HEK293 (cell line): ENCODE data around the gene IMMT.

ENCODE experiments used
- CTCF ChIA-PET: fragments of 350-600 bp; formaldehyde crosslinking; extraction: SDS; loops from one replicate; lab custom pipeline; 2021; ENCODE audit warnings: antibody characterized with exemption; lab: Yijun Ruan, JAX
- POLR2A ChIA-PET: fragments of 300-600 bp; formaldehyde crosslinking; extraction: SDS; loops from one replicate; lab custom pipeline; 2020; ENCODE audit warnings: antibody characterized with exemption, inconsistent platforms; lab: Yijun Ruan, JAX
- H3K27ac ChIP-seq: fragments of 200-500 bp; sonication (Bioruptor generic); 2 replicates; pipeline ENCODE4 v1.5.1; 2014; ENCODE audit warnings: low read depth, low read length, control low read depth, inconsistent platforms; ENCODE audit errors: extremely low read depth
- H3K36me3 ChIP-seq, 2 experiments: fragments of 200-500 bp in 1 of 2; sonication (Bioruptor generic) in 1 of 2; 1 replicate in 1 of 2; 2 replicates in 1 of 2; pipeline ENCODE4 v1.5.1; 2014 to 2017; ENCODE audit warnings: inconsistent platforms in 2 of 2, low read length in 2 of 2; ENCODE audit not compliant: control insufficient read depth in 2 of 2, insufficient read depth in 1 of 2
- H3K4me1 ChIP-seq: fragments of 200-500 bp; sonication (Bioruptor generic); 2 replicates; pipeline ENCODE4 v1.5.1; 2014; ENCODE audit warnings: mild to moderate bottlenecking, low read length, inconsistent platforms; ENCODE audit not compliant: control insufficient read depth, insufficient read depth
- H3K4me3 ChIP-seq: 2 replicates; pipeline ENCODE4 v1.5.1; 2011; ENCODE audit warnings: low read depth, mild to moderate bottlenecking, control low read depth, low read length, moderate library complexity
- H3K9me3 ChIP-seq: fragments of 200-500 bp; sonication (Bioruptor generic); 2 replicates; pipeline ENCODE4 v1.5.1; 2014; ENCODE audit warnings: low read depth, low read length, inconsistent platforms; ENCODE audit not compliant: control insufficient read depth, insufficient read depth
- SALL2 ChIP-seq: fragments of 450-650 bp; formaldehyde crosslinking; IDR thresholded peaks from 2 replicates; pipeline ENCODE4 v1.5.0; 2017; ENCODE audit warnings: missing biosample characterization, mild to moderate bottlenecking, missing genetic modification characterization, borderline replicate concordance
- SCRT1 ChIP-seq: fragments of 450-650 bp; formaldehyde crosslinking; IDR thresholded peaks from 2 replicates; pipeline ENCODE4 v1.5.1; 2016; ENCODE audit warnings: missing biosample characterization, missing genetic modification characterization, borderline replicate concordance
- ZBTB7A ChIP-seq: fragments of 450-650 bp; formaldehyde crosslinking; IDR thresholded peaks from 2 replicates; pipeline ENCODE4 v1.5.1; 2016; ENCODE audit warnings: low read depth, missing biosample characterization, missing genetic modification characterization
- ZFP37 ChIP-seq: fragments of 450-650 bp; formaldehyde crosslinking; IDR thresholded peaks from 2 replicates; pipeline ENCODE4 v1.5.1; 2016; ENCODE audit warnings: missing biosample characterization, missing genetic modification characterization
- ZNF157 ChIP-seq: fragments of 450-650 bp; formaldehyde crosslinking; IDR thresholded peaks from 2 replicates; pipeline ENCODE4 v1.5.1; 2016; ENCODE audit warnings: missing biosample characterization, missing genetic modification characterization
- ZNF175 ChIP-seq: fragments of 450-650 bp; formaldehyde crosslinking; IDR thresholded peaks from 2 replicates; pipeline ENCODE4 v1.5.1; 2016; ENCODE audit warnings: missing biosample characterization, missing genetic modification characterization
- ZNF335 ChIP-seq: fragments of 450-650 bp; formaldehyde crosslinking; conservative IDR thresholded peaks from 2 replicates; pipeline ENCODE4 v1.5.1; 2016; ENCODE audit warnings: missing biosample characterization, missing genetic modification characterization
- ZNF426 ChIP-seq: fragments of 450-650 bp; formaldehyde crosslinking; IDR thresholded peaks from 2 replicates; pipeline ENCODE4 v1.5.1; 2017; ENCODE audit warnings: missing biosample characterization, missing genetic modification characterization, mild to moderate bottlenecking, inconsistent platforms, moderate library complexity
- ZNF585B ChIP-seq: fragments of 450-650 bp; formaldehyde crosslinking; IDR thresholded peaks from 2 replicates; pipeline ENCODE4 v1.5.1; 2016; ENCODE audit warnings: missing biosample characterization, missing genetic modification characterization
- ZNF624 ChIP-seq: fragments of 450-650 bp; formaldehyde crosslinking; IDR thresholded peaks from 2 replicates; pipeline ENCODE4 v1.5.1; 2017; ENCODE audit warnings: missing biosample characterization, missing genetic modification characterization
- ZNF626 ChIP-seq: fragments of 450-650 bp; sonication (Bioruptor Pico); formaldehyde crosslinking; IDR thresholded peaks from 2 replicates; pipeline ENCODE4 v1.5.1; 2018; ENCODE audit warnings: missing biosample characterization, missing genetic modification characterization, inconsistent platforms
- ZNF658 ChIP-seq: fragments of 450-650 bp; formaldehyde crosslinking; IDR thresholded peaks from 2 replicates; pipeline ENCODE4; 2016; ENCODE audit warnings: missing biosample characterization, missing genetic modification characterization
- ZNF747 ChIP-seq: fragments of 450-650 bp; formaldehyde crosslinking; IDR thresholded peaks from 2 replicates; pipeline ENCODE4 v1.5.1; 2016; ENCODE audit warnings: missing biosample characterization, missing genetic modification characterization
- ZNF791 ChIP-seq: fragments of 450-650 bp; formaldehyde crosslinking; IDR thresholded peaks from 2 replicates; pipeline ENCODE4 v1.5.1; 2016; ENCODE audit warnings: missing biosample characterization, missing genetic modification characterization
- ZSCAN30 ChIP-seq: fragments of 450-650 bp; IDR thresholded peaks from 2 replicates; pipeline ENCODE4 v1.5.1; 2018; ENCODE audit warnings: missing biosample characterization, mild to moderate bottlenecking, missing genetic modification characterization, moderate library complexity
- TF ChIP-seq, protein P1 (sequence below): fragments of 450-650 bp; formaldehyde crosslinking; IDR thresholded peaks from 2 replicates; pipeline ENCODE4 v1.5.1; 2017; ENCODE audit warnings: missing biosample characterization, missing genetic modification characterization
- TF ChIP-seq, protein P2 (sequence below): fragments of 450-650 bp; formaldehyde crosslinking; IDR thresholded peaks from 2 replicates; pipeline ENCODE4 v1.5.1; 2016; ENCODE audit warnings: missing biosample characterization, missing genetic modification characterization
- TF ChIP-seq, protein P3 (sequence below): fragments of 450-650 bp; formaldehyde crosslinking; IDR thresholded peaks from 2 replicates; pipeline ENCODE4 v1.5.1; 2016; ENCODE audit warnings: missing biosample characterization, missing genetic modification characterization
- TF ChIP-seq, protein P4 (sequence below): fragments of 450-650 bp; formaldehyde crosslinking; IDR thresholded peaks from 2 replicates; pipeline ENCODE4 v1.5.1; 2016; ENCODE audit warnings: missing biosample characterization, missing genetic modification characterization
- TF ChIP-seq, protein P5 (sequence below): fragments of 450-650 bp; formaldehyde crosslinking; IDR thresholded peaks from 2 replicates; pipeline ENCODE4 v1.5.1; 2017; ENCODE audit warnings: missing biosample characterization, missing genetic modification characterization

IMMT gene

DNA sequence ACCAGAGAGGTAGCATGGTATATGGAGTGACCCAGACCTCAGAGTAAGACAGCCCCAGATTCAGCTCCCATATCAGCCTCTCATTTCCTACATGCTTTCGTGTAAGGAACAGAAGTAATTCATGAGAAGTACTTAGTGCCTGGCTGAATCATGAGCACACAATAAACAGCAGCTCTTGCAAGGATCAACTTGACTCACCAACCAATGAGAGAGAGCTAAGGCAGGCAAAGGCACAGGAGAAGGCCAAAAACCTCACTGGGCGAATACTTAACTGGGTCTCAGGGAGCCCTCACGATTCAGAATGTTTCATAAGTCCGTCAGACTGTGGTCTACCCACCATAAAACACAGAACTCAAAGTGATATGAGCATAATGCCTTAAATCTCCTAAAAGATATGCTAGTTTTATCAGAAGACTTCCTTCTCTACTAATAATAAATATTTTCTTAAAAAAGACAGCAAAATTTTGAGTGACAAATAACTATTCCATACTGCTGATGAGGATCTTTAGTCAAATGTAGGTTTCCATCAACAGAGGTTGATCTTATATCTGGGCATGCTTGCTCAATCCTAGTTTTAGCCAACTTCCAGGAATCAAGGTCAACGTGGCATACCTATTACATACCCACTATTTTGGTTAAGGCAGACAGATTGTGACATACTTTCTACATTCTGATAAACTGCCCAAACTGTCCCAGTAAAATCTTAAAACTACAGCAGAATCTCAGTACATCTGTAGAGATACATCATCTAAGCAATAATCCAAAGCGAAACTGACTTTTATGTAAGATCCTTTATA, 34.9 kb downstream of the IMMT start (continued):
- TF ChIP-seq ZFP37 (no peak), ZBTB7A (tag by site-specific recombination) (no peak), ZNF335 (tag by site-specific recombination) (no peak), ZNF624 (tag by site-specific recombination) (no peak), SCRT1 (no peak), ZNF175 (tag by site-specific recombination) (no peak)
- TF ChIP-seq, protein P1, sequence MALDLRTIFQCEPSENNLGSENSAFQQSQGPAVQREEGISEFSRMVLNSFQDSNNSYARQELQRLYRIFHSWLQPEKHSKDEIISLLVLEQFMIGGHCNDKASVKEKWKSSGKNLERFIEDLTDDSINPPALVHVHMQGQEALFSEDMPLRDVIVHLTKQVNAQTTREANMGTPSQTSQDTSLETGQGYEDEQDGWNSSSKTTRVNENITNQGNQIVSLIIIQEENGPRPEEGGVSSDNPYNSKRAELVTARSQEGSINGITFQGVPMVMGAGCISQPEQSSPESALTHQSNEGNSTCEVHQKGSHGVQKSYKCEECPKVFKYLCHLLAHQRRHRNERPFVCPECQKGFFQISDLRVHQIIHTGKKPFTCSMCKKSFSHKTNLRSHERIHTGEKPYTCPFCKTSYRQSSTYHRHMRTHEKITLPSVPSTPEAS (tag by site-specific recombination), result no peak
- TF ChIP-seq, protein P2, sequence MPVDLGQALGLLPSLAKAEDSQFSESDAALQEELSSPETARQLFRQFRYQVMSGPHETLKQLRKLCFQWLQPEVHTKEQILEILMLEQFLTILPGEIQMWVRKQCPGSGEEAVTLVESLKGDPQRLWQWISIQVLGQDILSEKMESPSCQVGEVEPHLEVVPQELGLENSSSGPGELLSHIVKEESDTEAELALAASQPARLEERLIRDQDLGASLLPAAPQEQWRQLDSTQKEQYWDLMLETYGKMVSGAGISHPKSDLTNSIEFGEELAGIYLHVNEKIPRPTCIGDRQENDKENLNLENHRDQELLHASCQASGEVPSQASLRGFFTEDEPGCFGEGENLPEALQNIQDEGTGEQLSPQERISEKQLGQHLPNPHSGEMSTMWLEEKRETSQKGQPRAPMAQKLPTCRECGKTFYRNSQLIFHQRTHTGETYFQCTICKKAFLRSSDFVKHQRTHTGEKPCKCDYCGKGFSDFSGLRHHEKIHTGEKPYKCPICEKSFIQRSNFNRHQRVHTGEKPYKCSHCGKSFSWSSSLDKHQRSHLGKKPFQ, result no peak

DNA sequence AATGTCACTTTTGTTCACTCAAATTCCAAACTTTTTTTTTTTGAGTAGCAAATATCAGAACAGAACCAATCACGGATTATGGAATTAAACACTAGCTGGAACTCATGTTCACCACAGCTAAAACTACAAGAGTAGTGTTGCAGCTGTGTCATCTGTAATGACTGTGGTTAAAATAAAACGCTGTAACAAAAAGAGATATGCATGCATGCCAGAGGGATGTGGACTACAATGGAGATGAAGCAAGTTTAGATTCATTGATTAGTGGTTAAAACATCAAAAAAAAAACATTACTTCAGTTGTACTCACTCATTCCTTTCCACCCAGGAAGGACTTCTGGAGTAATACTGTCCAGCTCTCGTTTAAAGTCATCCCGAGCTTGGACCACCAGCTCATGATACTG, 37.0 kb downstream of the IMMT start:
- Histone ChIP-seq H3K36me3 (peaks cover 74 to 83% of the 10 kb centered on the region in 2 experiments), H3K27ac (no peak overlapping the region)
- POLR2A ChIA-PET, result interaction anchor here (0.5 to 0.6 kb wide), 2 partner anchors 33 to 710 kb away, joined by 3 to 4 read pairs; no protein-coding TSS in a partner anchor

DNA sequence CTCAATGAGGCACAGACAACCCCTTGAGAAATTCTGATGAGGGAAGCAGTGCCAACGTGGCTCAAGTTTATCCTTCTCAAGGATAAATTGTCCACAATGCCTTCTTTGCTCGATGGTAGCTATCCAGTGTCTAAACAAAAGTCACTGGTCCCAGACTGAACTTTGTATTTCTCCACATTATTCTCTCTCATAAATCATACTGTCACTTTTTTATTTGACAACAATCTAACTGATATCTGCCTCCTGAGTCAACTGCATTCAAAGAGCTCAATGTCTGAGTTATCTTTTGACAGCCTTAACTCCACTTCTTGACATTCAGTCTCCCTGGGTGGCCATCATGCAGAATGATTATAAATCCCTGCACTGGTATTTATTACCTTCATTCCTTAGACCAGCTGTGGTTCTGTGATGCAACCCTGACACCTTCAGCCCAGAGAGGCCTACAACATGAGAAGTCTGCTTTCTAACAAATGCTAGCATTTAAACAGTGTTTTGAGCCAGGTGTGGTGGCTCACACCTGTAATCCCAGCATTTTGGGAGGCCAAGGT, 38.2 kb downstream of the IMMT start:
- CTCF ChIA-PET, result interaction anchor here (0.8 to 0.9 kb wide), 2 partner anchors 8 to 332 kb away, joined by 3 read pairs; no protein-coding TSS in a partner anchor
- peaks cover 66 to 77% of the 10 kb centered on the region in 2 experiments for H3K36me3 ChIP-seq
- TF ChIP-seq ZNF426 (tag by site-specific recombination) (no peak), ZNF585B (tag by site-specific recombination) (no peak), ZNF157 (no peak), ZNF658 (tag by site-specific recombination) (no peak), SCRT1 (no peak), ZNF747 (tag by site-specific recombination) (no peak), SALL2 (tag by site-specific recombination) (no peak), ZSCAN30 (no peak), ZNF626 (tag by site-specific recombination) (no peak)
- TF ChIP-seq, protein P3, sequence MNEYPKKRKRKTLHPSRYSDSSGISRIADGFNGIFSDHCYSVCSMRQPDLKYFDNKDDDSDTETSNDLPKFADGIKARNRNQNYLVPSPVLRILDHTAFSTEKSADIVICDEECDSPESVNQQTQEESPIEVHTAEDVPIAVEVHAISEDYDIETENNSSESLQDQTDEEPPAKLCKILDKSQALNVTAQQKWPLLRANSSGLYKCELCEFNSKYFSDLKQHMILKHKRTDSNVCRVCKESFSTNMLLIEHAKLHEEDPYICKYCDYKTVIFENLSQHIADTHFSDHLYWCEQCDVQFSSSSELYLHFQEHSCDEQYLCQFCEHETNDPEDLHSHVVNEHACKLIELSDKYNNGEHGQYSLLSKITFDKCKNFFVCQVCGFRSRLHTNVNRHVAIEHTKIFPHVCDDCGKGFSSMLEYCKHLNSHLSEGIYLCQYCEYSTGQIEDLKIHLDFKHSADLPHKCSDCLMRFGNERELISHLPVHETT (tag by site-specific recombination), result no peak
- TF ChIP-seq, protein P4, sequence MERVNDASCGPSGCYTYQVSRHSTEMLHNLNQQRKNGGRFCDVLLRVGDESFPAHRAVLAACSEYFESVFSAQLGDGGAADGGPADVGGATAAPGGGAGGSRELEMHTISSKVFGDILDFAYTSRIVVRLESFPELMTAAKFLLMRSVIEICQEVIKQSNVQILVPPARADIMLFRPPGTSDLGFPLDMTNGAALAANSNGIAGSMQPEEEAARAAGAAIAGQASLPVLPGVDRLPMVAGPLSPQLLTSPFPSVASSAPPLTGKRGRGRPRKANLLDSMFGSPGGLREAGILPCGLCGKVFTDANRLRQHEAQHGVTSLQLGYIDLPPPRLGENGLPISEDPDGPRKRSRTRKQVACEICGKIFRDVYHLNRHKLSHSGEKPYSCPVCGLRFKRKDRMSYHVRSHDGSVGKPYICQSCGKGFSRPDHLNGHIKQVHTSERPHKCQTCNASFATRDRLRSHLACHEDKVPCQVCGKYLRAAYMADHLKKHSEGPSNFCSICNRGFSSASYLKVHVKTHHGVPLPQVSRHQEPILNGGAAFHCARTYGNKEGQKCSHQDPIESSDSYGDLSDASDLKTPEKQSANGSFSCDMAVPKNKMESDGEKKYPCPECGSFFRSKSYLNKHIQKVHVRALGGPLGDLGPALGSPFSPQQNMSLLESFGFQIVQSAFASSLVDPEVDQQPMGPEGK (tag by site-specific recombination), result no peak
- TF ChIP-seq, protein P5, sequence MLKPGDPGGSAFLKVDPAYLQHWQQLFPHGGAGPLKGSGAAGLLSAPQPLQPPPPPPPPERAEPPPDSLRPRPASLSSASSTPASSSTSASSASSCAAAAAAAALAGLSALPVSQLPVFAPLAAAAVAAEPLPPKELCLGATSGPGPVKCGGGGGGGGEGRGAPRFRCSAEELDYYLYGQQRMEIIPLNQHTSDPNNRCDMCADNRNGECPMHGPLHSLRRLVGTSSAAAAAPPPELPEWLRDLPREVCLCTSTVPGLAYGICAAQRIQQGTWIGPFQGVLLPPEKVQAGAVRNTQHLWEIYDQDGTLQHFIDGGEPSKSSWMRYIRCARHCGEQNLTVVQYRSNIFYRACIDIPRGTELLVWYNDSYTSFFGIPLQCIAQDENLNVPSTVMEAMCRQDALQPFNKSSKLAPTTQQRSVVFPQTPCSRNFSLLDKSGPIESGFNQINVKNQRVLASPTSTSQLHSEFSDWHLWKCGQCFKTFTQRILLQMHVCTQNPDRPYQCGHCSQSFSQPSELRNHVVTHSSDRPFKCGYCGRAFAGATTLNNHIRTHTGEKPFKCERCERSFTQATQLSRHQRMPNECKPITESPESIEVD (tag by site-specific recombination), result no peak

More for the DNA sequence above, 37.0 kb downstream of the IMMT start:
- TF ChIP-seq ZNF791, result no peak
- Histone ChIP-seq H3K9me3 (no peaks in the 10 kb centered on the region), H3K4me1 (no peaks in the 10 kb centered on the region), H3K4me3 (no peak overlapping the region)
- CTCF ChIA-PET, result interaction anchor here (0.6 to 1.8 kb wide), 5 partner anchors 70 to 638 kb away, joined by 3 to 8 read pairs (median 5); no protein-coding TSS in a partner anchor

More for the DNA sequence above, 38.2 kb downstream of the IMMT start:
- no peak overlapping the region for H3K27ac ChIP-seq
- POLR2A ChIA-PET, result no interaction called here
- no peaks in the 10 kb centered on the region for H3K9me3 ChIP-seq
- no peak overlapping the region for H3K4me3 ChIP-seq
- no peaks in the 10 kb centered on the region for H3K4me1 ChIP-seq
